AG08395 (cell line): ENCODE data around the gene WDR49.

Source experiments
- DNase-seq: peaks from one replicate; pipeline ENCODE4 v3.0.0; 2012; ENCODE audit warnings: mixed read lengths, low spot score

WDR49 gene

DNA sequence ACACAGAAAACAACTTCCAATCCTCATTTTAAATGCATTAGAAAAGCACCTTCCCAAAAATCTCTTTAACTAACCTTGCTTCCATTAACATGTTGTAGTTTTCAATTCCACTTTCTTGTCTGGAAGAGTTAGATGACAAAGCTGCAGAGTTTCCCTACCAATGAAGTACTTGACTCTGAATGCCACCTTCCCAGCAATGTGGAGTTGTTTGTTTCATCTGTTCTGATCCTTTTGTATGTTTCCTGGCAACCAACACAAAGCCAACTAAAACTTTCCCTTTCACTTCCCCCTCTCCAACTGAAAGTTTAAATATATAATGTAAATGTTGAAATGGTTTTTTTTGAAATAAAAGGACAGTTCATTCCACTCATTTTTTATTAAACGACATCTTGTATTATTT, at the start of gene WDR49:
Gene WDR49, minus strand, starts transcription at position 183 of the 400 bp plus-strand sequence. CDS start 517 bp downstream, outside the sequence.
- DNase-seq, result no peak

DNA sequence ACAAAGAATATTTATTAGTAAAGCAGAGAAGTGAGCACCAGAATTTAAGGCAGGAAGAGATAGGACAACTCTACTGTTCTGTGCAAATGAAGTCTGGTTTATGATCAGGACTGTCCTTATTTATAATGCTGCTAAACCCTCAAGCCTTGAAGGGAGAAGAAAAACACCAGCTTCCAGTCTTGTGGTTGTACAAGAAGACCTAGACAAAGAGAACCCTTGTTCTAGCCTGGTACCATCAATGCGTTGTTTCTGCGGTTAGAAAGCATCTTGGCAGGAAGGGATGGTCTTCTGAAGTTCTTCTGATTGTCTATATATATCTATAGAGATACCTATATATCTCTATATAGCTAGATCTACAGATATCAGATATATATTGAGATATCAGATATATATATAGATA, 47.2 kb upstream of the WDR49 start:
- DNase-seq, result no peak

GRCh38 chr3:167700046-167700445, 46.3 kb upstream of the WDR49 start:
- no peak for DNase-seq

GRCh38 chr3:167694121-167694520, 40.4 kb upstream of the WDR49 start:
- DNase-seq, result no peak

GRCh38 chr3:167691366-167691765, 37.6 kb upstream of the WDR49 start:
- DNase-seq, result peak; percentile 3

GRCh38 chr3:167684388-167684993, 30.7 kb upstream of the WDR49 start:
- DNase-seq, result peak; percentile 45

DNA sequence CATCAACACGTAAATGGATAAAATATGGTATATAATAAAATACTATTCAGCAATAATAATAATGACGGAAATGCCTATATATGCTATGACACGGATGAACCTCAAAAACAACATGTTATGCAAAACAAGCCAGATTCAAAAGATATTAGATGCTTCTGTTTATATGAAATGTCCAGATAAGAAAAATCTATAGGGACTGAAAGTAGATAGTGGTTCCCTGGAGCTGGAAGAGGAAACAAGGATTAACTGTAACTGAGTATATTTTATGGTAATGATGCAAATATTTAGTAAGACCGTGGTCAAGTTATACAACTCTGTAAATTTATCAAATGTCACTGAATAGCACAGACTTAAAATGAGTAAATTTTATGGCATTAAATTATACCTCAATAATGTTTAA, 25.8 kb upstream of the WDR49 start:
- DNase-seq, result no peak

DNA sequence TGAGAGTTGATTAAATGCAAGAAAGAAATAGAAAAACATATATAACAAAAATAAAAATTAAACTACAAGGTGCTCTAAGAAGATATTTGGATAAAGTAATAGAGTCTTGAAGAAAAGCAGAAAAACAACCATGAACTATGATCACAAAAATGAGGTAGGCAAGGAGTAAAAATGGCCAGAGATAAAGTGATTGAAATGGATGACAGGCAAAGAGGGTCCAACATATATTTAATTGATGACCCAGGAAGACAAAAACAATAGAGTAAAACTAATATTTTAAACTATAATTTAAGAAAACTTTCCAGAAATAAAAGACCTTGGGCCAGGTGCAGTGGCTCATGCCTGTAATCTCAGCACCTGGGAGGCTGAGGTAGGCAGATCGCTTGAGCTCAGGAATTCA, 22.1 kb upstream of the WDR49 start:
- DNase-seq, result no peak

GRCh38 chr3:167673221-167673620, 19.5 kb upstream of the WDR49 start:
- no peak for DNase-seq

DNA sequence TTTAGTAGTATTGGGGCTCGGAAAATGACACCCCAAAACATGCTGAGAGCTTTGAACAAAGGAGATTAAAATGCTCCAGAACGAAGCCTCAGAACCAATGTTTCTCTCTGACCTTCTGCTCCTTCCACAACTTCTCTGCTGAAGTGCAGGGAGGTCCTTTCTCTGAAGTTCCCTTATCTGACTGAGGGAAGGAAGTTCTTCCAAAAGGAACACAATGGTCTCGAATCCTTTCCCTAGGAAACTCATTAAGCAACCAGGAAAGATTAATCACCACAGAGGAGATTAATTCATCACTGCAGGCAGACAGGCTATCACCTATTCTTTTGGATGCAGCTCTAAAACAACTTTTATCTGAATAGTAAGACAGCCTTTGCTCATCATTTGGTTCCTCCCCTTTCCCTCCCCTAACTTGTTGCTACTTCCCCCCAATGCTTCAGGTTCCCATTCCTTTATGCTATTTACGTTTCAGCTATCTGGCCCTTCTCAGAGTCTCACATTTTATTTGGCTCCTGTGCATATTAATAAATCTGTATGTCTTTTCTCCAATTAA, 18.2 kb upstream of the WDR49 start:
- no peak for DNase-seq

- no peak for DNase-seq
Observed at GRCh38 chr3:167669699-167670098, 16.0 kb upstream of the WDR49 start.

DNA sequence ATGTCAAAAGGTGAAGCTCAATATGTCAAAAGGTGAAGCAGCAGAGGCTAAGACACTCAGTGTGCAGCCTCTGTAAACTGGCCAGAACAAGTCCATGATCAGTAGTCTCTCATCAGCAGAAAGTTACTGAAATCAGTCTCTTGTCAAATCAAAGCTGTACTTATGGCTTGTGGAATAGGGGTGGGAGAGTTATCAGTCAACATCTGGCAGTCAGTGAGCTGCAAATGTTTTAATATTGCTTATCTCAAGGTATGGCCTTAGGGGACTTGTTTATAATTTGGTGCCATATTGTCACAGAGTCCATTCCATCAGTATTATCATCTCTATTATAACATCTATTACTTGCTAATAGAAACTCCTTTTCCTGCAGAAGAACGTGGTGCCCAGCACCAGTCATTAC, 14.9 kb upstream of the WDR49 start:
- DNase-seq, result no peak

DNA sequence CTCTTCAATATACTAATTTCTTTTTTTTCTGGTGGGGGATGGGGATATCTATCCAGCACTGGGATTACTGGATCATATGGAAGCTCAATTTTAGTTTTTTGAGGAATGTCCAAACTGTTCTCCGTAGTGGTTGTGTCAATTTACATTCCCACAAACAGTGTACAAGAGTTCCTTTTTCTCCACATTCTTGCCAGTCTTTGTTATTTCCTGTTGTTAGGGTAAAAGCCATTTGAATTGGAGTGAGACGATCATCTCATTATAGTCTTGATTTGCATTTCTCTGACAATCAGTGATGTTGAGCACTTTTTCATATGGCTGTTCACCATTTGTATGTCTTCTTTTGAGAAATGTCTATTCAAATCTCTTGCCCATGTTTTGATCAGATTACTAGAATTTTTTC, 12.8 kb upstream of the WDR49 start:
- no peak for DNase-seq

- DNase-seq, result no peak
Observed at GRCh38 chr3:167662919-167663400, 9.2 kb upstream of the WDR49 start.

- no peak for DNase-seq
Observed at GRCh38 chr3:167657684-167658225, 4.0 kb upstream of the WDR49 start.

GRCh38 chr3:167656821-167657220, 3.1 kb upstream of the WDR49 start:
- no peak for DNase-seq

- no peak for DNase-seq
Observed at GRCh38 chr3:167653155-167653554, 587 bp downstream of the WDR49 start.

DNA sequence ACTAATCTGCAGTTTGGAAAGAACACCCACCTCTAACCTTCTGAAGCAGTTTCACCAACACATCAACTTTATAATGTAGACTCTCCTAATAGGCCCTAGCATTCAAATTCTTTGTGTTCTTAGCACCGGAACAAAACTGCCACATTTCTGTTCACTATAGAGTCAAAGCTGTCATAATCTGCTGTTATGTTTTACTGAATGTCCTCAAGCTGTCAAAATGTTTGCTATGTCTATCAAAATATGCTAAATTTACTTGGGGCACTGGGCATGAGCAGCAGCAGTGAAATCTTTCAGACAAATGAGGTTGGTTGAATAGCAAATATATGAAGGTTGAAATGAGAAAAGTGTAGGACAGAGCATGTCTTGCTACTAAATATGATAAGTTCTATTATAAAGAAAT, 1.9 kb downstream of the WDR49 start:
- DNase-seq, result no peak

- DNase-seq, result no peak
Observed at GRCh38 chr3:167650459-167650858, 3.3 kb downstream of the WDR49 start.

DNA sequence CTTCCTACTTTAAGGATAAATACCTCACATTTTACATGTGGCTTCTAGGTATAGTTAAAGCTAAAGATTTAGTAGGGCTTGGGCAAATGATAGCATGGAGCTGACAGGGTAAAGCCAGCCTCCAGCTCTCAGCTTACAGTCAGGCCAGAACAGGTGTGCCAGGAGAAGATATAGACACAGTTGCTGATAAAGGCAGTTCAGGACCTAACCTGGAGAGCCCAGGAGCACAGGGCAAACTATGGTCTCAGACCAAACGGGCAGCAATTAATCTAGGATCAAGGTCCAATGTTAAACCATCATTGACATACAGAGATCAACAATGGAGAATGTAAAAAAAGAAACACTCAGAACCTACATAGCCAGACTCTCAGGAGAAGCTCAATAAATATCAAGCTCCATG, 4.0 kb downstream of the WDR49 start:
- no peak for DNase-seq

DNA sequence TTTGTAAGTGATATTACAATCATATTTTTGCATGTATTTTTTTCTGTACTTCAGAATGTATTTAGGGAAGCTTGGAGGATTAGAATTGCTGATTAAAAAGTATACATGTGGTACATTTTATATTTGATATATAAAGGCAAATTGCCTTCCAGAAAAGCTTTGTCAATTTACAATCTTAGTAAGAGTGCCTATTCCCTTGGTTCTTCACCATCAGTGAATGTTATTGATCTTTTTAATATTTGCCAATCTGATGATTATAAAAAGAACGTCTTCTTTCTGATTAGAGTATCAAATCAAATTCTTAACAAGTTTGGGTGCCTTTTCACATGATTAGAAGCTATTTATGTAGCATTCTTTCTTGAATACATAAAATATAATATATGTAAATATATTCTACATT, 9.1 kb downstream of the WDR49 start:
- no peak for DNase-seq

DNA sequence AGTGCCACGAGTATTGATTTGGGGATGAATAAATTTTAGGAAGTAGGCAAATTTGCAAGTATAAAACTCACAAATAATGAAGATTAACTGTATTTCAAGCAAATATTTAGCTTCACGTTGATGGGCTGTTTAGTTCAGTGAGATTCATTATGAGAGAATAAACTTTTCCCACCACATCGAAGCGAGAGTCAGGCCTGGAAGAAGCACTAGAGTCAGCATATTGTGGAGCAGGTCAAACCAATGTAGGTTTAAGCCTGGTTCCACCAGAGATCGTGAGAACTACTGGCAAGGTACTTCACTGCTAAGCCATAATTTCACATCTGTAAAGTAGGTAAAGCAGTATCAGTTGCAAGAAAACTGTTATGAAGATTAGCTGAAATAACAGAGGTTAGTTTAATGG, 22.3 kb downstream of the WDR49 start:
- no peak for DNase-seq

DNA sequence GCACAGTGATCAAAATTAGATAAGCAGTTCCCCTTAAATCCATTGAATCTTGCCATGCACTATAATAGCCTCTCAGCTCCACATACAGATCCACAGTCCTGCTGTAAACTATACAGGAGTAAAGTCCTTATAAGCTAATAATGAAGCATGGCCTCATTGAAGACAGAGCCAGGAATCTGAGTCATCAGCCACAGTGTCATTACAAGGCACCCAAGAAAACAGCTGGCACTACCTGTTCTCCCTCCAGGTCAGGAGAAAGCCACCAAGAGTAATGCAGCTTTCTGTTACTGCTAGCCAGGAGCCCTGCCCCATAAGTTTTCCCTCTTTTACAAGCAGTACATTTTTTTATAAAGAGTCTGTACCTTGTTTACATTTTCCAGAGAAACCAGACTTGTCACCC, 27.3 kb downstream of the WDR49 start:
- DNase-seq, result no peak

DNA sequence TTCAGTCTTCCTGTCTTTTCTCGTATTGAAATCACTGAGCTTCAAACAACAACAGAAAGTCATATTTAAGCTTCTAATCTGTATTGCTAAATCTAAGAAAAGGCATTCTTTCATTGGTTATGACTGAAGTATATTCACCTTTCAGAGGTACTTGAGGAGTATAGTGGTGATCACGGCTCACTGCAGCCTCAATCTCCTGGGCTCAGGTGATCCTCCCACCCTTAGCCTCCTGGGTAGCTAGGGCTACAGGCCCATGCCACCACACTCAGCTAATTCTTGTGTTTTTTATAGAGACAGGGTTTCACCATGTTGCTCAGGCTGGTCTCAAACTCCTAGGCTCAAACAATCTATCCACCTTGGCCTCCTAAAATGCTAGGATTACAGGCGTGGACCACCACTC, 38.7 kb downstream of the WDR49 start:
- DNase-seq, result no peak
